ENCODE measurements around the gene CD34. TPM values are rescaled to one million over a fixed set of nuclear protein-coding genes. Genes with fewer than 3 reads are reported as not detected.
"Not testable (repeated sequence)": the region's sequence is repeated elsewhere in the genome, so short reads cannot be mapped to it uniquely, and the experiment has no call there.

The CD34 gene
- total RNA-seq, 1 donor from 2014 or later: 45.5 TPM

- DNase-seq (ENCODE audit: low spot score): not testable (repeated sequence)
Measured at GRCh38 chr1:207877914-207878313, 33.0 kb downstream of the CD34 start.

DNA sequence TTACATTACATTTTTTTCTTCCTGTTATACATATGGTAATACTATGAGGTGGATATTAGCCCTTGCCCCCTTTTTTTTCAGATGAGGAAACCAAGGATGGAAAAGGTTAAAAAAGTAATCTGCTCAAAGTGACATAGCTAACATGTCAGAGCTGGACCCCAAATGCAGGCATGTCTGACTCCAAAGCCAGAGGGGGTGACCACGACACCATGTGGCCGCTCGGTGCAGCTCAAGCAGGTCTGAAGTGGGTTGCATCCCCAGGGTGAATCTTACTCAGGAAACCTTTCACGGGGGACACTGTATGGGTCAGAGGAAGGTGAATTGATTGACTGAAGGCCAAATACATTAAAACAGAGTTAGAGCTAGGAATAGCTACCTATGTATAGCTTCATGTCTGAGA, 34.8 kb downstream of the CD34 start:
- no peak for DNase-seq (ENCODE audit: low spot score)

DNA sequence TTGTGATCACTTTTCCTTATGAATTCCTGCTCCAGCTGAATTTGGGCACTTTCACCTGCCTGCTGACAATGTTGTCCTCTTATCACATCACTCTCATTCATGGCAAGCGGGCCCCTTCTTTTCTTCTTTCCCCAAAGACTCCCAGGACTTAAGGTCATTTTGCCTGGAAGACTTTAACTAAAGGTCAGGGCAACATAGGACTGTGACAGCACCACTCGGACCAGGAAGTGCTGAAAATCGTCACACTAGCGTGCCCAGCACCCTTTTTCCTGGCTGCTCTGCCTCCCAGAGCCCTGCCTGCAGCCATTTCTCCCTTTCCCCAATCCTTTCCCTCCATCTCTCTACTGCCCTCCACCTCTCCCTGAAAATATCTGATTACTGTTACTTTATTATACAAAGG, 35.4 kb downstream of the CD34 start:
- DNase-seq (ENCODE audit: low spot score): no peak

DNA sequence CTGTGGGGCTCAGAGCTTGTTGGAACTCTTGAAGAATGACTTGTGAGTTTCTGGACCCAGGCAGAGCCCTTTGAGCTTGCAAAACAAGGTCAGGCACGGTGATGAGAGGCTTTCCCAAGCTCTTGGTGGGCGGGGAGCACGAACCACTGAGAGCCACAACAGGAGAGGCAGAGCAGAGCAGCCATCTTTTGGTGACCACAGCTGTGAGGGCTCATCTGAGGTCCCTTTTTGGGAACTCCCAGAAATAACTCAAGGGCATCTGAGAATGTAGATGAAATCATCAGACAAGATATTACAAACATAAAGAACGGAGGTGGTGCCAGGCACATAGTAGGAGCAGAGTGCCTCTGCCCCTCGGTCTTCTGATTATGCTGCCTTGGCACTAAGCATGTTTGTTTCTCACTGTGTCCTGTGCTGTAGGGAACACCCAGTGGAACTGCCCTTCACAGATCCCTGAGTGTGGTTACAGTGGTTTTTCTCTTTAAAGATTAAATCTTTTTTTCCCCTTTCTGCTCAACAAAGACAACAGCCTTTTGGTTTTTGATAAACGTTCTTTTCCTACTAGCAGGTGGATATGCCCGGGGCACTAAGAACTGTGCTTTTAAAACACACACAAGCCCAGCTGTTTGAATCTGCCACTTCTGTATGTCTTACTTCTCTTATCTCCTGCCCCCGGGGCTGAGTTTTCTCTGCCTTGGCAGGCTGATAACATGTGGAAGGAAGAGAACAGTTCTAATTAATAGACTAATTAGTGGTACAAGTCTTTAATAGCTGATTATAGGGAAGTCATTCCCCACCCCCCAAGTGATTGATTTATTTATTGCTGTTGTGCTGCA, 37.7 kb downstream of the CD34 start:
- DNase-seq (ENCODE audit: low spot score): no peak

- no peak for DNase-seq (ENCODE audit: low spot score)
Measured at GRCh38 chr1:207872621-207873020, 38.3 kb downstream of the CD34 start.

DNA sequence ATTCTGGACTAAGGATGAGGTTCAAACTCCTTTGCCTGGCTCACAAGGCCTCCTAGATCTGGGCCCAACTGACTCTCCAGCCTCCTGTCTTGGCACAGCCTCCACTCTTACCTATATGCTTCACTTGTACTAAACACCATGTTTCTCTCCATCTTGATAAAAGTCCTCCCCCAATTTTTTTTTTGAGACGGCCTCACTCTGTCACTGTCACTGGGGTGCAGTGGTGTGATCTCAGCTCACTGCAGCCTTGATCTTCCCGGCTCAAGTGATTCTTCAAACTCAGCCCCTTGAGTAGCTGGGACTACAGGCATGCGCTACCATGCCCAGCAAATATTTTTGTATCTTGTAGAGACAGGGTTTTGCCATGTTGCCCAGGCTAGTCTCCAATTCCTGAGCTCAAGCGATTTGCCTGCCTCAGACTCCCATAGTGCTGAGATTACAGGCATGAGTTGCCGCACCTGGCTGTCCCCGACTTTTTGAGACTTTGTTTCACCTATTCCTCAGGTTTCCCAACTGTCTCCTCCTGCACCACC, 39.7 kb downstream of the CD34 start:
- DNase-seq (ENCODE audit: low spot score): no peak

DNA sequence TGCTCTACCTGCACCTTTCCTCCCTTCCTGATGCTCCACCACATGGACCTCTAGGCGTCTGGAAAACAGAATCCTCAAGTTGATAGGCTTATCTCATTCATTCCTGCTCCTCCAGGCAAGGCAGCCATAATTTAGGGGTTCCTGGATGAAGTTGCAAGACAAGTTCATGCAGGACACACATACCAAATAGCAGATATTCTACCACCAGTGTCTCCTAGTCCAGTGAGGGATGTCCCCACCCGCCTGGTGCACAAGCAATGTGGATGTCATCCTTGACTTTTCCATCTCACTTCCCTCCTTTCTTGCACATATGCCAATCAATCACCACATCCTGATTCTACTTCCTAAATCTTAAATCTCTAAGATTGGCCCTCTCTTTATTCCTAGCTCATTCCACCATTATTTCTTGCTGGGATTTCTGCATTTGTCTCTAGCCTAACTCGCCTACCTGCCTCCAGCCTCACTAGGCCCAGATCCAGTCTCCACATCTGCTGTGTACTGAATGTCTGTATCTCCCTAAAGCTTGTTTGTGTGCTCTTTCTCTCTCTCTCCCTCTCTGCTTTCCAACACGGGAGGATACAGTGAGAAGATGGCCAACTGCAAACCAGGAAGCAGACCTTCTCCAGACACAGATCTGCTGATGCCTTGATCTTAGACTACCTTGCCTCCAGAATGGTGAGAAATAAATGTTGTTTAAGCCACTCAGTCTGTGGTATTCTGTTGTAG, 40.5 kb downstream of the CD34 start:
- DNase-seq (ENCODE audit: low spot score): no peak

DNA sequence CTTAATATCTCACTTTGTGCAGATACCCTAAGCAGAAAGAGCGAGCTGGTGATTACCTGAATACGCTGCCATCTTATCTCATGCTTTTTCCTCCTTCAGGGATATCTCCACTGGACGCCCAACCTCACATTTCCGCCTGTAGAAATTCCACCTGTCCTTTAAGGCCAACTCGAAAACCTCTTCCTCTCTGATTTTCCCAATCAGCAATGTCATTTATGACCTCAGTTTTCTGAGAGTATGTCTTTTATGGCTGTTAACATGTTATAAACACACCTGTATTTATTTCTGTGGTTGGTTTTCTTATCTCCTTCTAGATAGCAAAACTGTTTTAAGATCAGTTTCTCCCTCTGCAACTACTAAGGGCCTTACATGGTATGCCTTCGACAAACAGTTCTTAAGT, 41.1 kb downstream of the CD34 start:
- no peak for DNase-seq (ENCODE audit: low spot score)

GRCh38 chr1:207868774-207869721, 41.9 kb downstream of the CD34 start:
- DNase-seq (ENCODE audit: low spot score): peak; percentile 95

- DNase-seq (ENCODE audit: low spot score): peak; percentile 89
Measured at GRCh38 chr1:207868251-207868773, 42.6 kb downstream of the CD34 start.

- DNase-seq (ENCODE audit: low spot score): peak; percentile 87
Measured at GRCh38 chr1:207867136-207868109, 43.5 kb downstream of the CD34 start.

DNA sequence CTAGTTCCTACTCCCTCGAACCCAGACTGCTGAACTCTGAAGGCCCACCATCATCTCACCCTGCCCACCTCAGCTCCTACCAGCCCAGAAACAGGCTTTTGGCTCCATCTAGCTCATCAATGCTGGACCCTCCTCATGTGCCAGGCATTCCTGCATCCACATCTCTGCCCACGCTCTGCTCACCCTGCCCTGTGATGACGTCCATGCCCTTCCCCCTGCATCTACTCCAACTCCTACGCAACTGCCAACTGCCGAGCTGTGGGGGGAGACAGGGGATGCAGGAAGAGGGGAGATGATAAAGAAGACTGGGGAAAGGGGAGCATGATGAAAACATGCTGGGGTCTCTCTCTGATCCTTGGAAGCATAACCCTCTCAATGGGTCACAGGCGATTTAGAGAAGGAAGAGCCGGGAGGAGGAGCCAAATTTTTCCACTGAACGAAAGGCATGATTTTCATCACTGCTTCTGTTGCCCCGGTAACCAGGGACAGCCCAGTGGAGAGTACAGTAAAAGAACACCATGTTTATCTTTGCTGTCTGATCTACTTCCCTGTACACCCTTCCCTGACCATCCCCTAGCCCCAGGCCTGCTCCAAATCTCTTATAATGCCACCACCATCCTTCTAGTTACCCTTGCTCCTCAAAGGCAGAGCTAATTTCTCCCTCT, 44.3 kb downstream of the CD34 start:
- DNase-seq (ENCODE audit: low spot score): peak; percentile 88

- DNase-seq (ENCODE audit: low spot score): no peak
Measured at GRCh38 chr1:207863893-207864535, 46.9 kb downstream of the CD34 start.

- DNase-seq (ENCODE audit: low spot score): no peak
Measured at GRCh38 chr1:207862241-207862787, 48.6 kb downstream of the CD34 start.

DNA sequence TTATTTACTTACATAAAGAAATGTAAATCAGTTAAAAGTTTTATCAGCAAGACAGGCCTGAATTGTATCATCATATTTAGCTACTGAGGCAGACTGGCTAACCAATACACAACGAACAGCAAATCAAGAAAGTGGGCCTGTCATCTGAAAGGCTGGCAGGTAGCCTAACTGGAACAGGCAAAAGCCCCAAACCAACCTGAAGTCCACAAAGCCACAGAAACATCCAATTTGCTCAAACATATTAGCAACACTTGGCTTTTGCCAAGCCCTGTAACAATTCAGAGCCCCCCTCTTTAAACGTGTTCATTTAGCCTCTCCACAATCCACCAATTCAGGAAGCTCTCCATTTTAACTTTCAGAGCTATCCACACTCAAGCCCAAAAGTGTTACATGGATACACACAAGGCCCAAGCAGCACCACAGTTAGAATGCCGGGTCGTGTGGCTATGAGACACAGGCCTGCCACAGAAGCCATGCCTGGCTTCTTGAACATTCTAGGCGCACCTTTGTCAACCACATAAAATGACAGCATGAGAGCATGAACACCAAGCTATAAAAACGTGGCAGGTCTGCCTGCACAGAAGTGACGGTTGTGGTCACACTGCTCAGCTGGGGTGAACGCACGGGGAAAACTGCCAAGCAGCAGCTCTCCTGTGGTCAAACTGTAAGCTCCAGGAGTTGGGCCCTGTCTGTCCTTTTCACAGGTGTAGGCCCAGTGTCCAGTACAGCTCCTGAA, 49.3 kb downstream of the CD34 start:
- DNase-seq (ENCODE audit: low spot score): no peak

GRCh38 chr1:207860531-207860930, 50.4 kb downstream of the CD34 start:
- DNase-seq (ENCODE audit: low spot score): no peak

- DNase-seq (ENCODE audit: low spot score): no peak
Measured at GRCh38 chr1:207858806-207859205, 52.1 kb downstream of the CD34 start.

- no peak for DNase-seq (ENCODE audit: low spot score)
Measured at GRCh38 chr1:207858281-207858680, 52.6 kb downstream of the CD34 start.
